DOHH2 (cell line): Measurements from ENCODE around the gene RPL23.

Experiments
- H3F3A ChIP-seq: fragments of 200-600 bp; sonication (generic), shearing (Covaris generic); 2 replicates; pipeline ENCODE4 v1.6.0; 2016; ENCODE audit warnings: antibody characterized with exemption, mild to moderate bottlenecking; ENCODE audit not compliant: control insufficient read depth, insufficient read depth
- H3K27ac ChIP-seq: fragments of 200-600 bp; sonication (generic); 2 replicates; pipeline ENCODE4 v1.5.1; 2014; ENCODE audit warnings: low read depth, mild to moderate bottlenecking, low read length, moderate library complexity
- H3K27me3 ChIP-seq: fragments of 200-600 bp; sonication (generic); 2 replicates; pipeline ENCODE4 v1.6.1; 2014; ENCODE audit warnings: mild to moderate bottlenecking, low read length, mixed read lengths; ENCODE audit not compliant: control insufficient read depth
- H3K36me3 ChIP-seq: fragments of 200-600 bp; sonication (generic); 2 replicates; pipeline ENCODE4 v1.6.1; 2014; ENCODE audit warnings: mild to moderate bottlenecking, low read length, moderate library complexity, mixed read lengths; ENCODE audit not compliant: control insufficient read depth
- H3K4me1 ChIP-seq: fragments of 200-600 bp; sonication (generic); 2 replicates; pipeline ENCODE4 v1.6.1; 2014; ENCODE audit warnings: mild to moderate bottlenecking, low read length, mixed read lengths; ENCODE audit not compliant: control insufficient read depth
- H3K4me2 ChIP-seq: fragments of 200-600 bp; sonication (generic); 2 replicates; pipeline ENCODE4 v1.6.0; 2014; ENCODE audit warnings: mild to moderate bottlenecking, low read length, moderate library complexity
- H3K4me3 ChIP-seq: fragments of 200-600 bp; sonication (generic); 2 replicates; pipeline ENCODE4 v1.5.1; 2014; ENCODE audit warnings: mild to moderate bottlenecking, low read length, mixed read lengths
- H3K79me2 ChIP-seq: fragments of 200-600 bp; sonication (generic); 2 replicates; pipeline ENCODE4 v1.6.1; 2014; ENCODE audit warnings: mild to moderate bottlenecking, low read length, mixed read lengths; ENCODE audit not compliant: control insufficient read depth
- H3K9me2 ChIP-seq: fragments of 200-600 bp; sonication (generic); replicated peaks from 2 replicates; pipeline ENCODE4 v1.6.1; 2014; ENCODE audit warnings: mild to moderate bottlenecking, low read length, mixed read lengths; ENCODE audit not compliant: control insufficient read depth
- H3K9me3 ChIP-seq: fragments of 200-600 bp; sonication (generic); 2 replicates; pipeline ENCODE4 v1.6.1; 2014; ENCODE audit warnings: antibody characterized with exemption, low read length, mixed read lengths; ENCODE audit not compliant: control insufficient read depth, insufficient read depth
- H4K20me1 ChIP-seq: fragments of 200-600 bp; sonication (generic); 2 replicates; pipeline ENCODE4 v1.6.0; 2014; ENCODE audit warnings: low read depth, mild to moderate bottlenecking, antibody characterized with exemption, low read length, moderate library complexity; ENCODE audit not compliant: control insufficient read depth, insufficient read depth
- EZH2phosphoT487 ChIP-seq: fragments of 200-600 bp; sonication (generic); IDR thresholded peaks from 2 replicates; pipeline ENCODE4 v1.6.1; 2017; ENCODE audit warnings: borderline replicate concordance, mild to moderate bottlenecking, antibody characterized with exemption, low read length, moderate library complexity, mixed read lengths
- TF ChIP-seq, protein P1 (sequence below): fragments of 200-600 bp; sonication (generic); IDR thresholded peaks from one replicate; pipeline ENCODE4 v1.5.1; 2014; ENCODE audit warnings: antibody characterized with exemption, mild to moderate bottlenecking, low read depth, low read length; ENCODE audit not compliant: poor library complexity, severe bottlenecking

Gene RPL23

GRCh38 chr17:38873640-38874380, 20.3 kb upstream of the RPL23 start:
- Histone ChIP-seq H3K4me2 (no peak overlapping the region), H4K20me1 (peaks cover 6% of the 10 kb centered on the region), H3K79me2 (peaks cover 85% of the 10 kb centered on the region), H3K36me3 (peaks cover 38% of the 10 kb centered on the region), H3K27me3 (no peaks in the 10 kb centered on the region), H3F3A (peaks cover 10% of the 10 kb centered on the region), H3K27ac (no peak overlapping the region), H3K4me3 (no peak overlapping the region), H3K9me3 (no peaks in the 10 kb centered on the region), H3K4me1 (peaks cover 61% of the 10 kb centered on the region), H3K9me2 (no peaks in the 10 kb centered on the region)
- TF ChIP-seq, protein P1, sequence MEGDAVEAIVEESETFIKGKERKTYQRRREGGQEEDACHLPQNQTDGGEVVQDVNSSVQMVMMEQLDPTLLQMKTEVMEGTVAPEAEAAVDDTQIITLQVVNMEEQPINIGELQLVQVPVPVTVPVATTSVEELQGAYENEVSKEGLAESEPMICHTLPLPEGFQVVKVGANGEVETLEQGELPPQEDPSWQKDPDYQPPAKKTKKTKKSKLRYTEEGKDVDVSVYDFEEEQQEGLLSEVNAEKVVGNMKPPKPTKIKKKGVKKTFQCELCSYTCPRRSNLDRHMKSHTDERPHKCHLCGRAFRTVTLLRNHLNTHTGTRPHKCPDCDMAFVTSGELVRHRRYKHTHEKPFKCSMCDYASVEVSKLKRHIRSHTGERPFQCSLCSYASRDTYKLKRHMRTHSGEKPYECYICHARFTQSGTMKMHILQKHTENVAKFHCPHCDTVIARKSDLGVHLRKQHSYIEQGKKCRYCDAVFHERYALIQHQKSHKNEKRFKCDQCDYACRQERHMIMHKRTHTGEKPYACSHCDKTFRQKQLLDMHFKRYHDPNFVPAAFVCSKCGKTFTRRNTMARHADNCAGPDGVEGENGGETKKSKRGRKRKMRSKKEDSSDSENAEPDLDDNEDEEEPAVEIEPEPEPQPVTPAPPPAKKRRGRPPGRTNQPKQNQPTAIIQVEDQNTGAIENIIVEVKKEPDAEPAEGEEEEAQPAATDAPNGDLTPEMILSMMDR, result no peak

DNA sequence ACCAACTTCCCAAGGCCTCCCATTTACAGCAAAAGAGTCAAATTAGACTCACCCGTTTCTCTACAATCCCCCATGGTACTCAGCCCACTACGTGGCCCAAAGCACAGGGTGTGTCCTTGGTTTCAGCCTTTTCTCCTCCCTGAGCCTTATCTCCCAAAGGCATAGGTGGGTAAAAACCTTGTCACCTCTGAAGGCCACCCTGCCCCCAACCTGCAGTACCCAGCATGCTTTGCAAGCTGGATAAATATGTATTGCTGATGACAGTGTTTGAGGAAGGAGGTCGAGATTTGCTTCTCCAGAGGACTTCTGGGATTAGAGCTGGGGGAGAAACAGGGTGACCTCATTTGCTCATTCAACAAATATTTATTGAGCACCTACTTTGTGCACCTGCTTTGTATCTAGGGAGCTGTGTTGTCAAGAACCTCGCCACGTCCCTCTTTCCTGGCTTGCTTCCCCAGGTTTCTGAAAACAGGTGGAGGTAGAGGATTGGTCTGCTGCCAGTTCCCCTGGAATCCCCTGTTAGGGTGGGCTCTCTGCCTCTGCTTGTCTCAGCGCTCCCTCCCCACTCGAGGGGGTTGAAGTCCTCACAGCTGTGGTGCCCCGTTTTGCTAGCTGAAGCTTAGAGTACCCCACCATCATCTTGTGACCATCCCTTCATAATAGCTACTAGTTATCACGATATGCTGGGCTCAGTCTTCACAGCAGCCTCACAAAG, 19.3 kb upstream of the RPL23 start:
- Histone ChIP-seq H3K4me3 (peak overlapping the region; percentile 95; the same call in 1 of the 2 replicates), H3K27ac (peak overlapping the region; percentile 1), H3K36me3 (peaks cover 28% of the 10 kb centered on the region), H3K9me3 (no peaks in the 10 kb centered on the region), H3K9me2 (no peaks in the 10 kb centered on the region), H3K4me2 (peak overlapping the region; percentile 86), H3K79me2 (peaks cover 76% of the 10 kb centered on the region), H3F3A (peaks cover 19% of the 10 kb centered on the region), H3K4me1 (peaks cover 61% of the 10 kb centered on the region), H3K27me3 (no peaks in the 10 kb centered on the region), H4K20me1 (peaks cover 6% of the 10 kb centered on the region)
- TF ChIP-seq EZH2phosphoT487, result no peak
- TF ChIP-seq, protein P1, result no peak

DNA sequence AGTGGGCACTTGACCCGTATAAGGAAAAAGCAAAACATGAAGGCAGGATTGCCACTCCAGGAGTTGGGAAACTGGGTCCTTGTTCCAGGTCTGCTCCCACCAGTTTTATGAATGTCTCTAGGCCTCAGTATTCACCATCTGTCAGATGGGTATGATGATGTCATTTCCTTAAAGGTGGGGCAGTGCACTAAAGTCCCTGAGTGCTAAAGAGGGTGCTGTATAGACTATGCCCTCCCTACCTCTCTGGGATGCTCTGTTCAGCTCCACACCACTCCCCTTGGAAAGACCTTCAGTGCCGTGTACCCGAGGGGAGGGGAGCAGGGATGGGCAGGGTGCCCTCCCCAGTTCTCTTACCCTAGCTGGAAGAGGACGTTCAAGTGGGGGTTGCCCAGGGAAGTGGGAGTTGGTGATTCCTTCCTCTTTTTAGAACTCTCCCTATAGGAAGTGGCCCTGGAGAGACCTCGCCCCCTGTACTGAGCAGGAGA, 18.5 kb upstream of the RPL23 start:
- peaks cover 56% of the 10 kb centered on the region for H3K4me1 ChIP-seq
- H3F3A ChIP-seq, result peaks cover 22% of the 10 kb centered on the region
- peaks cover 24% of the 10 kb centered on the region for H3K36me3 ChIP-seq
- peak overlapping the region; percentile 1 for H3K27ac ChIP-seq
- H4K20me1 ChIP-seq, result peaks cover 6% of the 10 kb centered on the region
- peaks cover 68% of the 10 kb centered on the region for H3K79me2 ChIP-seq
- no peaks in the 10 kb centered on the region for H3K27me3 ChIP-seq
- peak overlapping the region; percentile 95 for H3K4me3 ChIP-seq
- H3K9me3 ChIP-seq, result no peaks in the 10 kb centered on the region
- no peaks in the 10 kb centered on the region for H3K9me2 ChIP-seq
- peak overlapping the region; percentile 86 for H3K4me2 ChIP-seq
- TF ChIP-seq, protein P1, result no peak
